ENCODE results near the gene PHF13. TPM values are rescaled to one million over a fixed set of nuclear protein-coding genes. Genes with fewer than 3 reads are reported as not detected.

PHF13 gene
- total and polyA plus RNA-seq, 11 donors = 2.9 to 11.2 (median 7.8) TPM

DNA sequence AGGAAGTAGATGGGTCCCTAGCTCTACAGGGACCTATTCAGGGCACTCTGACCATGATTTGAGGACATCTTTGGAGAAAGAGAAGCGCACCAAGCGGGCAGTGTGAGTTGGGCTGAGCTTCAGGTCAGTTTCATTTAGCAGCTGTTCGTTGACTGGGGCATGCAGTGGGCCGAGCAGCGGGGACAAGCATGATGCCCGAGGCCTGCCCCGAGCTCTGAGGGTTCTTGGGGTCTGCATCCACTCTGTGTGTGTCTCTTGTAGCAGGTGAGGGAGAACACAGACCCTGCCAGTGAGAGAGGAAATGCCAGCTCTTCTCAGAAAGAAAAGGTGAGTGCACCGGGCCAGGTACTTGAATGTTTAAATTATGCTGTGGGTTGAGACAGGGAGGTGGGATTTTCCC, 16.5 kb downstream of the PHF13 start:
- TF ChIP-seq POLR2A (IDR thresholded peaks at IDR 0.05) = no peak
- TF ChIP-seq, protein P1, sequence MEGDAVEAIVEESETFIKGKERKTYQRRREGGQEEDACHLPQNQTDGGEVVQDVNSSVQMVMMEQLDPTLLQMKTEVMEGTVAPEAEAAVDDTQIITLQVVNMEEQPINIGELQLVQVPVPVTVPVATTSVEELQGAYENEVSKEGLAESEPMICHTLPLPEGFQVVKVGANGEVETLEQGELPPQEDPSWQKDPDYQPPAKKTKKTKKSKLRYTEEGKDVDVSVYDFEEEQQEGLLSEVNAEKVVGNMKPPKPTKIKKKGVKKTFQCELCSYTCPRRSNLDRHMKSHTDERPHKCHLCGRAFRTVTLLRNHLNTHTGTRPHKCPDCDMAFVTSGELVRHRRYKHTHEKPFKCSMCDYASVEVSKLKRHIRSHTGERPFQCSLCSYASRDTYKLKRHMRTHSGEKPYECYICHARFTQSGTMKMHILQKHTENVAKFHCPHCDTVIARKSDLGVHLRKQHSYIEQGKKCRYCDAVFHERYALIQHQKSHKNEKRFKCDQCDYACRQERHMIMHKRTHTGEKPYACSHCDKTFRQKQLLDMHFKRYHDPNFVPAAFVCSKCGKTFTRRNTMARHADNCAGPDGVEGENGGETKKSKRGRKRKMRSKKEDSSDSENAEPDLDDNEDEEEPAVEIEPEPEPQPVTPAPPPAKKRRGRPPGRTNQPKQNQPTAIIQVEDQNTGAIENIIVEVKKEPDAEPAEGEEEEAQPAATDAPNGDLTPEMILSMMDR (IDR thresholded peaks at IDR 0.05) = no peak
- no peaks in the 10 kb centered on the region for H3K27me3 ChIP-seq
- no peaks in the 10 kb centered on the region for H3K9me3 ChIP-seq
- peaks cover 0 to 26% (median 11%) of the 10 kb centered on the region in 12 donors for H3K4me1 ChIP-seq
- no peak overlapping the region for H3K4me3 ChIP-seq
- 89 to 93% (median 91%) methylated on average over 8 of the region's 8 CpGs for WGBS, 4 donors
- no peak for DNase-seq
- H3K27ac ChIP-seq = no peak overlapping the region
- intact Hi-C loops (cut with DNase I) = loop anchor here in 2 of 10 donors (5.0 to 10.0 kb wide), 2 partner anchors 73 to 145 kb away; partner anchors contain the start of gene TAS1R1 (in 1 of the 2)
- no peak for ATAC-seq
- peaks cover 0 to 77% (median 71%) of the 10 kb centered on the region in 9 donors for H3K36me3 ChIP-seq

DNA sequence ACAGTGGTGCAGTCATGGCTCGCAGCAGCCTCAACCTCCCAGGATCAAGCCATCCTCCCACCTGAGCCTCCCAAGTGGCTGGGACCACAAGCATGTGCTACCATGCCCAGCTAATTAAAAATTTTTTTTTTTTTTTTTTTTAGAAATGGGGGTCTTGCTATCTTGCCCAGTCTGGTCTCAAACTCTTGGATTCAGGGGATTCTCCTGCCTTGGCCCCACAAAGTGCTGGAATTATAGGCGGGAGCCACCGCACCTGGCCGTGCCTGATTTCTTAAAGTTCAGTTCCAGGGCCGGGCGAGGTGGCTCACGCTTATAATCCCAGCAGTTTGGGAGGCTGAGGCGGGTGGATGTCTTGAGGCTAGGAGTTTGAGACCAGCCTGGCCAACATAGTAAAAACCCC, 17.5 kb downstream of the PHF13 start:
- 96 to 100% (median 98%) methylated on average over 8 of the region's 8 CpGs for WGBS, 4 donors
- no peaks in the 10 kb centered on the region for H3K27me3 ChIP-seq
- ATAC-seq (no peak), DNase-seq (no peak)
- peaks cover 0 to 87% (median 81%) of the 10 kb centered on the region in 9 donors for H3K36me3 ChIP-seq
- no peaks in the 10 kb centered on the region for H3K9me3 ChIP-seq
- H3K27ac ChIP-seq = no peak overlapping the region
- peaks cover 0 to 21% (median 8%) of the 10 kb centered on the region in 12 donors for H3K4me1 ChIP-seq
- no peak for TF ChIP-seq POLR2A (IDR thresholded peaks at IDR 0.05)
- TF ChIP-seq, protein P1 (IDR thresholded peaks at IDR 0.05) = no peak
- no peak overlapping the region for H3K4me3 ChIP-seq
- intact Hi-C loops (cut with DNase I) = loop anchor here in 2 of 10 donors (5.0 to 10.0 kb wide), 2 partner anchors 74 to 146 kb away; partner anchors contain the start of gene TAS1R1 (in 1 of the 2)

DNA sequence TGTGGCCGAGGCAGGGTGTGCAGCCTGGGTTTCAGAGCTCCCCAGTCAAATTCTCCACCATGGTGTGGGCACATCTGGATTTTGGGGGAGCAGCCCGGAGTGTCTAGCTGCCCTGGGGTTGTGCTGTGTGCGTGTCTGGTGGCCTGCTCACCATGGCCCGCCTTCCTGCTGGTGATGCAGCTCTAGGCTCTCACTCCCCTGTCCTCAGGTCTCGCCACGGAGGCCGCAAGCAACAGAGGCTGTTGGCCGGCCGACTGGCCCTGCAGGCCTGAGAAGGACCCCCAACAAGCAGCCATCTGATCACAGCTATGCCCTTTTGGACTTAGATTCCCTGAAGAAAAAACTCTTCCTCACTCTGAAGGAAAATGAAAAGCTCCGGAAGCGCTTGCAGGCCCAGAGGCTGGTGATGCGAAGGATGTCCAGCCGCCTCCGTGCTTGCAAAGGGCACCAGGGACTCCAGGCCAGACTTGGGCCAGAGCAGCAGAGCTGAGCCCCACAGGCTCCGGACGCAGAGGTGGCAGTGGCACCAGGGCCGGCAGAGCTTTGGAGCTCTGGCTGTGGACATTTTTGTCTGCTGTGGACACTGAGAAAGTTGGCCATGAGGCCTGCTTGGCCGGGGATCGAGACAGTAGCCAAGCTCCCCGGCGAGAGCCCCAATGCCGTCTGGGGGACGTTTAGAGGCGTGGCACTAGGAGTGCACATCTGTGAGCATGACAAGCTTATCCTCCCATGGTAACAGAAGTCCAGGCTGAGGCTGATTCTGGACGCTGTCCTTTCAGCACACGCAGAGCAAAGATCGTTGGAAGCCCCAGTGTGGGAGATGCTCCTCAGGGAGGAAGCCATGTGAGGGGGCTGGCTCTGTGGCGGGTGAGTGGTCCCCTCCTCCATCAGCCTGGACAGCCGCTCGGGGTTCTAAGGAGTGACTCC, 19.3 kb downstream of the PHF13 start:
- Histone ChIP-seq H3K4me1 (peaks cover 0 to 9% (median 0%) of the 10 kb centered on the region in 12 donors), H3K27ac (no peak overlapping the region), H3K27me3 (no peaks in the 10 kb centered on the region), H3K9me3 (no peaks in the 10 kb centered on the region), H3K4me3 (no peak overlapping the region), H3K36me3 (peaks cover 0 to 100% (median 96%) of the 10 kb centered on the region in 9 donors)
- TF ChIP-seq POLR2A (IDR thresholded peaks at IDR 0.05) = no peak
- TF ChIP-seq, protein P1 (IDR thresholded peaks at IDR 0.05) = no peak
- ATAC-seq (peak in 1 of 4 donors; percentile 2), DNase-seq (no peak)
- 81 to 86% (median 84%) methylated on average over 27 to 30 of the region's 30 CpGs for WGBS, 4 donors
- intact Hi-C loops (cut with DNase I) = loop anchor here in 2 of 10 donors (5.0 to 10.0 kb wide), 2 partner anchors 76 to 148 kb away; partner anchors contain the start of gene TAS1R1 (in 1 of the 2)

Measured in heart left ventricle (tissue), 16 donors.